Ishikawa (cell line): ENCODE measurements around the gene NEGR1.

Experiments
- CEBPB ChIP-seq: IDR thresholded peaks from 2 replicates; pipeline ENCODE4 v1.6.1; 2012
- EGR1 ChIP-seq: IDR thresholded peaks from 2 replicates; pipeline ENCODE4 v1.6.1; 2012
- EP300 ChIP-seq: IDR thresholded peaks from 2 replicates; pipeline ENCODE4 v1.6.1; 2012; ENCODE audit warnings: borderline replicate concordance
- FOXM1 ChIP-seq: IDR thresholded peaks from 2 replicates; pipeline ENCODE4 v1.6.1; 2012; ENCODE audit warnings: low read depth, borderline replicate concordance
- MAX ChIP-seq: IDR thresholded peaks from 2 replicates; pipeline ENCODE4 v1.6.1; 2012
- TEAD4 ChIP-seq: IDR thresholded peaks from 2 replicates; pipeline ENCODE4 v1.6.1; 2012
- YY1 ChIP-seq: IDR thresholded peaks from 2 replicates; pipeline ENCODE4 v1.6.1; 2012; ENCODE audit warnings: low read depth
- ZBTB7A ChIP-seq: IDR thresholded peaks from 2 replicates; pipeline ENCODE4 v1.6.1; 2012; ENCODE audit warnings: low read depth
- TF ChIP-seq, protein P1 (sequence below): IDR thresholded peaks from 2 replicates; pipeline ENCODE4 v1.6.1; 2012; ENCODE audit warnings: low read depth, mild to moderate bottlenecking

DNA sequence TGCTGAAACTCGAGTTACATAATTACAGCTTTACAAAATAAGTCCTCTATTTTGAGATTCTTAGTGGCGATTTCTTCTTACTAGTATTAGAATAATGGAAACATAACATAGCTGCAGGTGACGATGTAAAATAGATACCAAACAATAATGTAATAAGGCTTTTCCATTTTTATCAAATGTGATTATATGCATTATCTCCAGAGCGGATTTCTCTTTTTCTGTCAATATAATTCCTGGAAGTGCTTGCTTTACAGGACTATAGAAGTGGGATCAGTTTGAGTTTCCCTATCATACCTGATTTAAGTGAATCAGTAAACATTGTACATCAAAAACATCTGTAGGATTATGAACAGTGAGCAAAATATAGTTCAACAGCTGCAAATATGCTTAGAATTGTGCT, 442.5 kb downstream of the NEGR1 start:
- no peak for TF ChIP-seq MAX
- TF ChIP-seq FOXM1 = no peak
- TF ChIP-seq EGR1 = no peak
- TF ChIP-seq, protein P1, sequence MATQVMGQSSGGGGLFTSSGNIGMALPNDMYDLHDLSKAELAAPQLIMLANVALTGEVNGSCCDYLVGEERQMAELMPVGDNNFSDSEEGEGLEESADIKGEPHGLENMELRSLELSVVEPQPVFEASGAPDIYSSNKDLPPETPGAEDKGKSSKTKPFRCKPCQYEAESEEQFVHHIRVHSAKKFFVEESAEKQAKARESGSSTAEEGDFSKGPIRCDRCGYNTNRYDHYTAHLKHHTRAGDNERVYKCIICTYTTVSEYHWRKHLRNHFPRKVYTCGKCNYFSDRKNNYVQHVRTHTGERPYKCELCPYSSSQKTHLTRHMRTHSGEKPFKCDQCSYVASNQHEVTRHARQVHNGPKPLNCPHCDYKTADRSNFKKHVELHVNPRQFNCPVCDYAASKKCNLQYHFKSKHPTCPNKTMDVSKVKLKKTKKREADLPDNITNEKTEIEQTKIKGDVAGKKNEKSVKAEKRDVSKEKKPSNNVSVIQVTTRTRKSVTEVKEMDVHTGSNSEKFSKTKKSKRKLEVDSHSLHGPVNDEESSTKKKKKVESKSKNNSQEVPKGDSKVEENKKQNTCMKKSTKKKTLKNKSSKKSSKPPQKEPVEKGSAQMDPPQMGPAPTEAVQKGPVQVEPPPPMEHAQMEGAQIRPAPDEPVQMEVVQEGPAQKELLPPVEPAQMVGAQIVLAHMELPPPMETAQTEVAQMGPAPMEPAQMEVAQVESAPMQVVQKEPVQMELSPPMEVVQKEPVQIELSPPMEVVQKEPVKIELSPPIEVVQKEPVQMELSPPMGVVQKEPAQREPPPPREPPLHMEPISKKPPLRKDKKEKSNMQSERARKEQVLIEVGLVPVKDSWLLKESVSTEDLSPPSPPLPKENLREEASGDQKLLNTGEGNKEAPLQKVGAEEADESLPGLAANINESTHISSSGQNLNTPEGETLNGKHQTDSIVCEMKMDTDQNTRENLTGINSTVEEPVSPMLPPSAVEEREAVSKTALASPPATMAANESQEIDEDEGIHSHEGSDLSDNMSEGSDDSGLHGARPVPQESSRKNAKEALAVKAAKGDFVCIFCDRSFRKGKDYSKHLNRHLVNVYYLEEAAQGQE = no peak
- TF ChIP-seq EP300 = no peak
- TF ChIP-seq YY1 = no peak
- no peak for TF ChIP-seq CEBPB
- TF ChIP-seq TEAD4 = no peak
- no peak for TF ChIP-seq ZBTB7A
